Measurements from ENCODE around the gene SIPA1. TPM values are rescaled to one million over a fixed set of nuclear protein-coding genes. Genes with fewer than 3 reads are reported as not detected.

SIPA1 gene
- total and polyA plus RNA-seq, 8 donors: 11.2 to 52.2 (median 22.1) TPM

DNA sequence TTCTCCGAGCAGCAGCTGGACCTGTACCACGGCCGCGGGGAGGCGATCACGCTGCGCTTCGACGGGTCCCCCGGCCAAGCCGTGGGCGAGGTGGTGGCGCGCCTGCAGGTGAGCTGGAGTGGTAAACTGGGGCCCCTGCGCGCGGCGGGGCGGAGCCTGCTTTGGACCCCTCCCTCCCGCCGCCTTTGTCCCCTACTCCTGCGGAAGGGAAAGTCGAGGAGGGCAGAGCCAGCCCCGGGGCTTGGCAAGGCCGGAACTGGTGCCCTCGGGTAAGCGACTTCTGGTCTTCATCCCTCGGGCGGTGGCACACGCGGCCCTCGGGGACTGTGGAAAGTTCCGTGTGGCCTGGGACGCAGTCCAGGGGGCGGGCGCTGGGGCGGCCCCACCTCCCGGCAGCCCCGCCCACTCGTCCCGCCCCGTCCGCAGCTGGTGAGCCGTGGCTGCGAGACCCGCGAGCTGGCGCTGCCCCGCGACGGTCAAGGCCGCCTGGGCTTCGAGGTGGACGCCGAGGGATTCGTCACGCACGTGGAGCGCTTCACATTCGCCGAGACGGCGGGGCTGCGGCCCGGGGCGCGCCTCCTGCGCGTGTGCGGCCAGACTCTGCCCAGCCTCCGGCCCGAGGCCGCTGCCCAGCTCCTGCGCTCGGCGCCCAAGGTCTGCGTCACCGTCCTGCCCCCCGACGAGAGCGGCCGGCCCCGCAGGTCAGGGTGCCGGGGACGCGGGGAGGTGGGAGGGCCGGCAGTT is 9.2 kb downstream of the SIPA1 start:
- TF ChIP-seq, protein P1, sequence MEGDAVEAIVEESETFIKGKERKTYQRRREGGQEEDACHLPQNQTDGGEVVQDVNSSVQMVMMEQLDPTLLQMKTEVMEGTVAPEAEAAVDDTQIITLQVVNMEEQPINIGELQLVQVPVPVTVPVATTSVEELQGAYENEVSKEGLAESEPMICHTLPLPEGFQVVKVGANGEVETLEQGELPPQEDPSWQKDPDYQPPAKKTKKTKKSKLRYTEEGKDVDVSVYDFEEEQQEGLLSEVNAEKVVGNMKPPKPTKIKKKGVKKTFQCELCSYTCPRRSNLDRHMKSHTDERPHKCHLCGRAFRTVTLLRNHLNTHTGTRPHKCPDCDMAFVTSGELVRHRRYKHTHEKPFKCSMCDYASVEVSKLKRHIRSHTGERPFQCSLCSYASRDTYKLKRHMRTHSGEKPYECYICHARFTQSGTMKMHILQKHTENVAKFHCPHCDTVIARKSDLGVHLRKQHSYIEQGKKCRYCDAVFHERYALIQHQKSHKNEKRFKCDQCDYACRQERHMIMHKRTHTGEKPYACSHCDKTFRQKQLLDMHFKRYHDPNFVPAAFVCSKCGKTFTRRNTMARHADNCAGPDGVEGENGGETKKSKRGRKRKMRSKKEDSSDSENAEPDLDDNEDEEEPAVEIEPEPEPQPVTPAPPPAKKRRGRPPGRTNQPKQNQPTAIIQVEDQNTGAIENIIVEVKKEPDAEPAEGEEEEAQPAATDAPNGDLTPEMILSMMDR (IDR thresholded peaks at IDR 0.05): no peak

DNA sequence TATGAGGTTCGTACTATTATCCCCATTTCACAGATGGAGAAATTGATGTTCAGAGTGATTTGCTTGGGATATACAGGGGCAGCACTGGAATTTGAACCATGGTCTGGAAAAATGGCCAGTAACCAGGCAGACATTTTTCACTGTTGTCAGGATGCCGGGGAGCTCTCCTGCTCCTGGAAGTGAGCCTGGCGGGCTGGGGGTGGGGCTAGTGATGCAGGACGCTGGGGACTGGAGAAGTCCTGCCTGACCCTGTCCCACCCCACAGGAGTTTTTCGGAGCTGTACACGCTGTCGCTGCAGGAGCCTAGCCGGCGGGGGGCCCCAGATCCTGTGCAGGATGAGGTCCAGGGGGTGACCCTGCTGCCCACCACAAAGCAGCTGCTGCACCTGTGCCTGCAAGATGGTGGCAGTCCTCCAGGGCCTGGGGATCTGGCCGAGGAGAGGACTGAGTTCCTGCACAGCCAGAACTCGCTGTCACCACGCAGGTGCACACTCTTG is 11.1 kb downstream of the SIPA1 start:
- WGBS, 2 donors: 66 to 72% methylated on average over 12 of the region's 12 CpGs
- TF ChIP-seq, protein P1 (IDR thresholded peaks at IDR 0.05): no peak
- Histone ChIP-seq H3K4me3 (no peak overlapping the region), H3K4me1 (peaks cover 11 to 14% (median 11%) of the 10 kb centered on the region in 3 donors), H3K36me3 (no peaks in the 10 kb centered on the region), H3K27ac (no peak overlapping the region), H3K9me3 (no peaks in the 10 kb centered on the region), H3K27me3 (no peaks in the 10 kb centered on the region)
- FAIRE-seq: no peak
- intact Hi-C loops (cut with DNase I): no loop called here
- peak in 3 of 6 donors; percentile 42 to 77 (median 63) for DNase-seq
- no peak for ATAC-seq

More for the DNA sequence above, 9.2 kb downstream of the SIPA1 start:
- FAIRE-seq (no peak), DNase-seq (peak; percentile 55 to 87 (median 76)), ATAC-seq (peak; percentile 72 to 88 (median 78))
- WGBS, 2 donors: 19 to 28% methylated on average over 59 to 87 of the region's 87 CpGs
- Histone ChIP-seq H3K27me3 (no peaks in the 10 kb centered on the region), H3K27ac (no peak overlapping the region), H3K9me3 (no peaks in the 10 kb centered on the region), H3K4me1 (peaks cover 0 to 2% (median 0%) of the 10 kb centered on the region in 3 donors), H3K36me3 (no peaks in the 10 kb centered on the region), H3K4me3 (peak overlapping the region; percentile 23 to 56 (median 34))
- intact Hi-C loops (cut with DNase I): no loop called here

DNA sequence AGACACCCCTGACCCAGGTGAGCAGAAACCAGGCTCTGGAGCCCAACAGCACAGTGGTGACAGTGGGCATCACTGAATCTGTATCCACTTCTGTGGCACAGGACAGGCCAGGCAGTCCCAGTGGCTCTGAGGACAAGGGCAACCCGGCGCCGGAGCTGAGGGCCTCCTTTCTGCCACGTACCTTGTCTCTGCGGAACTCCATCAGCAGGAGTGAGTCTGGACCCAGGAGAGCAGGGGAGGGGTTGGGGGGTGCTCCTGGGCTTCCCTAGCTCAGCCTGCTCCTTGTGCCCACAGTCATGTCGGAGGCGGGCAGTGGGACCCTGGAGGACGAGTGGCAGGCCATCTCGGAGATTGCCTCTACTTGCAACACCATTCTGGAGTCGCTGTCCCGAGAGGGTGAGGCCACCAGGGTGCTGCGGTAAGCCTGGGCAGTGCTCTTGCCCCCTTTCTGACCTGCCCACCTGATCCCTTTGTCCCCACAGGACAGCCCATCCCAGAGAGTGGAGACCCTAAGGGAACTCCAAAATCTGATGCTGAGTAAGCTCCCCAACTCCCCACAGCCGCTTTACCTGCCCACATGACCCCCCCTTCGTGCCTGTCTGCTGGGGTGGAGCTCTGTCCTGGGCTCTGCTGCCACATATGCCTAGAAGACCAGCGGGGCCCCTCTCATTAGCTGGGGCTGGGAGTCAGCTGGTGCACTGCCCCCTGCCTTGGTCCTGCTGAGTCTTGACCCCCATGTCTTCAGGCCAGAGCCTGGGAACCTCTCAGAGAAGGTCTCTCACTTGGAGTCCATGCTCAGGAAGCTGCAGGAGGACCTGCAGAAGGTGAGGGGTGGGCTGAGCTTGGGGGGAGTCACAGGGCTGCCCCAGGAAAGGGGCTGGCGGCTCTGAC is 12.0 kb downstream of the SIPA1 start:
- WGBS, 2 donors: 85% methylated on average over 16 of the region's 16 CpGs
- no peaks in the 10 kb centered on the region for H3K27me3 ChIP-seq
- intact Hi-C loops (cut with DNase I): no loop called here
- H3K4me1 ChIP-seq: peaks cover 13 to 16% (median 14%) of the 10 kb centered on the region in 3 donors
- H3K36me3 ChIP-seq: peaks cover 0 to 8% (median 0%) of the 10 kb centered on the region in 3 donors
- FAIRE-seq (no peak), ATAC-seq (no peak), DNase-seq (peak in 3 of 6 donors; percentile 25 to 69 (median 35))
- no peak overlapping the region for H3K4me3 ChIP-seq
- H3K27ac ChIP-seq: no peak overlapping the region
- no peaks in the 10 kb centered on the region for H3K9me3 ChIP-seq
- TF ChIP-seq, protein P1 (IDR thresholded peaks at IDR 0.05): no peak

DNA sequence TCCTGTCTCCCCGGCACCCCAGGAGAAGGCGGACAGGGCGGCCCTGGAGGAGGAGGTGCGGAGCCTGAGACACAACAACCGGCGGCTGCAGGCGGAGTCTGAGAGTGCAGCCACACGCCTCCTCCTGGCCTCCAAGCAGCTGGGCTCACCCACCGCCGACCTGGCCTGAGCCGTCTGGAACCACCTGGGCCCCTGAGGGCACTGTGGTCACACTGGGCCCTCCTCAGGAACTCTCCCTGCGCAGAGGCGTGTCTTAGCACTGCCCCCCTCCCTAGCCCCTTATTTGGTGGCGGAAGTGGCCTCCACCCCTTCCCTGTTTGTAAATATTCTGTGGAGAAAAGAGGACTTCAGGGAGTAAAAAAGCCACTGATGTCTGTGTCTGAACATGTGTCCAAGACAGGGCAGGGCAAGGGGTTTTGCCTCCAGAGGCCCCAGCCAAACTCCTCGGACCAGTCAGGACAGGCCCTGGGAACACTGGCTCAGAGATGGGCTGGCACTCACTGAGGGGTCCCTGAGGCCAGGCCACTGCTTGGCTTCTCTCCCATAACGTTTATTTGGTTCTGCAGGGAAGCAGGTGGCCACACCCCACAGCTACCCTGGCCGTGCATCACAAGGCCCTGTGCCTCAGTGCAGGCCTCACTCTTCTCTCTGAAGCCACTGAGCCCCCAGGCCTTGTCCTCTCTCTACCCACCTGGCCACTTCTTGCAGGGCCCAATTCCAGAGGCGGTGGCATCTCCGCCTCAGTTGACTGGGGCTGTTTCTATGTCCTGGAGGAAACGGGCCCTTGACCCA is 12.8 kb downstream of the SIPA1 start:
- Histone ChIP-seq H3K36me3 (peaks cover 0 to 15% (median 5%) of the 10 kb centered on the region in 3 donors), H3K4me1 (peaks cover 13 to 16% (median 14%) of the 10 kb centered on the region in 3 donors), H3K27ac (peak overlapping the region in 3 of 4 donors; percentile 90 to 96 (median 96)), H3K9me3 (no peaks in the 10 kb centered on the region), H3K4me3 (no peak overlapping the region), H3K27me3 (no peaks in the 10 kb centered on the region)
- 84 to 85% methylated on average over 20 of the region's 20 CpGs for WGBS, 2 donors
- FAIRE-seq (no peak), ATAC-seq (no peak), DNase-seq (peak in 4 of 6 donors; percentile 17 to 78 (median 54))
- TF ChIP-seq, protein P1 (IDR thresholded peaks at IDR 0.05): no peak
- intact Hi-C loops (cut with DNase I): no loop called here
